SK-N-SH (cell line): ENCODE results near the gene CD2AP.

Source experiments
- CTCF ChIP-seq: fragments of 200-600 bp; sonication (generic); IDR thresholded peaks from 2 replicates; pipeline ENCODE4 v1.6.1; 2017; ENCODE audit warnings: antibody characterized with exemption, mild to moderate bottlenecking, moderate library complexity
- EP300 ChIP-seq, 2 experiments: IDR thresholded peaks; 2 replicates each; pipeline versions ENCODE4 v1.4.0 to v1.6.1; 2012; ENCODE audit warnings: borderline replicate concordance in 1 of 2, low read depth in 1 of 2, low read length in 1 of 2
- GABPA ChIP-seq: IDR thresholded peaks from 2 replicates; pipeline ENCODE4 v1.4.0; 2012; ENCODE audit warnings: low read depth, mild to moderate bottlenecking
- POLR2AphosphoS5 ChIP-seq: IDR thresholded peaks from 2 replicates; pipeline ENCODE4 v1.6.1; 2012; ENCODE audit warnings: low read depth, low read length
- TEAD4 ChIP-seq: IDR thresholded peaks from 2 replicates; pipeline ENCODE4 v1.4.0; 2012; ENCODE audit warnings: mild to moderate bottlenecking, borderline replicate concordance; ENCODE audit not compliant: insufficient read depth
- USF2 ChIP-seq: fragments of 150-350 bp; IDR thresholded peaks from 2 replicates; pipeline ENCODE4 v1.6.1; 2017; ENCODE audit warnings: antibody characterized with exemption, low read length, low read depth, borderline replicate concordance

- TF ChIP-seq CTCF (no peak), POLR2AphosphoS5 (no peak), USF2 (no peak), TEAD4 (no peak), GABPA (no peak), EP300 (IDR thresholded peaks at IDR 0.05; ENCODE audit: borderline replicate concordance in 1 of 2, low read depth in 1 of 2, low read length in 1 of 2) (no peak)
These were observed 21.0 kb upstream of the CD2AP start for GRCh38 chr6:47456536-47456975.
